ENCODE results near the gene MAL.
"Not testable (repeated sequence)": the region's sequence is repeated elsewhere in the genome, so short reads cannot be mapped to it uniquely, and the experiment has no call there.

The MAL gene

GRCh38 chr2:95063086-95063958 lies 37.8 kb downstream of the MAL start:
- DNase-seq, result no peak

- DNase-seq, result no peak
These were observed 42.7 kb downstream of the MAL start for GRCh38 chr2:95068256-95068655.

GRCh38 chr2:95069465-95069864 lies 44.0 kb downstream of the MAL start:
- DNase-seq, result no peak

GRCh38 chr2:95071856-95072255 lies 46.3 kb downstream of the MAL start:
- no peak for DNase-seq

- DNase-seq, result no peak
These were observed 46.9 kb downstream of the MAL start for GRCh38 chr2:95072424-95072823.

GRCh38 chr2:95073856-95074662 lies 48.6 kb downstream of the MAL start:
- no peak for DNase-seq

- peak; percentile 72 for DNase-seq
These were observed 49.3 kb downstream of the MAL start for GRCh38 chr2:95074663-95075439.

GRCh38 chr2:95075440-95076132 lies 50.1 kb downstream of the MAL start:
- DNase-seq, result no peak

GRCh38 chr2:95076705-95077529 lies 51.4 kb downstream of the MAL start:
- DNase-seq, result peak; percentile 91

- DNase-seq, result no peak
These were observed 52.0 kb downstream of the MAL start for GRCh38 chr2:95077530-95077825.

GRCh38 chr2:95077861-95078603 lies 52.5 kb downstream of the MAL start:
- no peak for DNase-seq

- no peak for DNase-seq
These were observed 53.7 kb downstream of the MAL start for GRCh38 chr2:95079199-95079683.

GRCh38 chr2:95082477-95082876 lies 57.0 kb downstream of the MAL start:
- no peak for DNase-seq

GRCh38 chr2:95086017-95086416 lies 60.5 kb downstream of the MAL start:
- no peak for DNase-seq

- no peak for DNase-seq
These were observed 61.9 kb downstream of the MAL start for GRCh38 chr2:95087379-95087778.

GRCh38 chr2:95091885-95092555 lies 66.5 kb downstream of the MAL start:
- no peak for DNase-seq

GRCh38 chr2:95098273-95098672 lies 72.8 kb downstream of the MAL start:
- DNase-seq, result not testable (repeated sequence)

- no peak for DNase-seq
These were observed 74.4 kb downstream of the MAL start for GRCh38 chr2:95099910-95100309.

Measured in CD4-positive, alpha-beta T cell treated with Interleukin-12 subunit alpha and Interleukin-12 subunit beta, for 1 hour (primary cell).